Prostate gland (tissue), 2 donors: ENCODE results near the gene TMTC4. TPM values are rescaled to one million over a fixed set of nuclear protein-coding genes. Genes with fewer than 3 reads are reported as not detected.

Source experiments
- DNase-seq: peaks from one replicate; pipeline ENCODE4 v3.0.0-alpha.2; 2019; ENCODE audit warnings: low spot score
- H3K27ac ChIP-seq, 2 donors: fragments of 200-600 bp; sonication (generic); 2 replicates each; pipeline ENCODE4 v1.5.1; 2017 to 2019
- H3K27me3 ChIP-seq: fragments of 200-600 bp; sonication (generic); replicated peaks from 2 replicates; pipeline ENCODE4 v1.5.1; 2019; ENCODE audit not compliant: insufficient read depth
- H3K36me3 ChIP-seq, 2 donors: fragments of 200-600 bp; sonication (generic); 1 replicate in 1 of 2; 2 replicates in 1 of 2; pipeline versions ENCODE4 v1.5.1 to v1.8.1; 2017 to 2019
- H3K4me1 ChIP-seq: fragments of 200-600 bp; sonication (generic); replicated peaks from 2 replicates; pipeline ENCODE4 v1.5.1; 2019
- H3K4me3 ChIP-seq, 2 donors: fragments of 200-600 bp; sonication (generic); 2 replicates each; pipeline ENCODE4 v1.5.1; 2017 to 2019
- H3K9me3 ChIP-seq: fragments of 200-600 bp; sonication (generic); 2 replicates; pipeline ENCODE4 v1.5.1; 2017
- POLR2A ChIP-seq: fragments of 450-650 bp; IDR thresholded peaks from one replicate; pipeline ENCODE4 v1.6.1; 2016; ENCODE audit warnings: antibody characterized with exemption, mild to moderate bottlenecking
- POLR2AphosphoS5 ChIP-seq: sonication (generic); formaldehyde crosslinking; IDR thresholded peaks from one replicate; pipeline ENCODE4 v1.6.1; 2017; ENCODE audit warnings: antibody characterized with exemption
- WGBS: methylation state at CpG from one replicate; pipeline ENCODE4 v1.1.5; 2018; 5-methylcytosine and 5-hydroxymethylcytosine counted together
- intact Hi-C: fragments of 100-400 bp; cut with DNase I; formaldehyde crosslinking; loops from one replicate; pipeline ENCODE4 v1.14.2; 2022
- total RNA-seq, 2 donors: library from RNA; depleted of rRNA; stranded (reverse); fragments of >200 nt; gene quantifications; one replicate each; pipeline ENCODE4 v1.1.0, GENCODE V29; 2016
- TF ChIP-seq, protein P1 (sequence below), 4 experiments: fragments of 200-600 bp in 2 of 4; fragments of 450-650 bp in 2 of 4; sonication (generic) in 2 of 4; IDR thresholded peaks; 1 replicate in 3 of 4; 2 replicates in 1 of 4; pipeline ENCODE4 v1.5.1; 2016 to 2019; ENCODE audit warnings: antibody characterized with exemption in 4 of 4, mild to moderate bottlenecking in 2 of 4, moderate library complexity in 2 of 4

The TMTC4 gene
- total RNA-seq, 2 donors from 2014 or later = 20.2 to 22.4 TPM

DNA sequence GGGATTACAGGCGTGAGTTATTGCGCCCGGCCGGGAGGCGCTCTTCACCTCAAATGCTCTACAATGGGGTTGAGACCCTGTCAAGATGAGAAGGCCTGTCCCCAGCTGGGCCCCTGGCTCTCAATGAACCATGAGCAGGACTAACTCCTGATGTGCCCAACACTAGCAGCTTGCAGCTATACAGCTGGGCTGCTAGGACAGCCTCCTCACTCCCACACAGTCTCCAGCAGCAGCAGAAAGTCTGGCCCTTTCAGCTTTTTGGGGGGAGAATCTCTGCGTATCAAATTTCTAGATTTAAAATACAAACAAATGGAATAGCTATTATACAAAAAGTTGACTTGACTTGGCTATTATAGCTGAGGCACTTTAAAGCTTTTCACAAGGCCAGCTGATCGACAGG lies 30.2 kb downstream of the TMTC4 start:
- no peak for DNase-seq
- Histone ChIP-seq H3K27ac (no peak overlapping the region), H3K4me1 (no peaks in the 10 kb centered on the region), H3K36me3 (no peaks in the 10 kb centered on the region), H3K4me3 (no peak overlapping the region), H3K9me3 (no peaks in the 10 kb centered on the region), H3K27me3 (no peaks in the 10 kb centered on the region)
- WGBS = 77% methylated on average over 7 of the region's 7 CpGs
- TF ChIP-seq POLR2A = no peak
- TF ChIP-seq POLR2AphosphoS5 = no peak
- TF ChIP-seq, protein P1, sequence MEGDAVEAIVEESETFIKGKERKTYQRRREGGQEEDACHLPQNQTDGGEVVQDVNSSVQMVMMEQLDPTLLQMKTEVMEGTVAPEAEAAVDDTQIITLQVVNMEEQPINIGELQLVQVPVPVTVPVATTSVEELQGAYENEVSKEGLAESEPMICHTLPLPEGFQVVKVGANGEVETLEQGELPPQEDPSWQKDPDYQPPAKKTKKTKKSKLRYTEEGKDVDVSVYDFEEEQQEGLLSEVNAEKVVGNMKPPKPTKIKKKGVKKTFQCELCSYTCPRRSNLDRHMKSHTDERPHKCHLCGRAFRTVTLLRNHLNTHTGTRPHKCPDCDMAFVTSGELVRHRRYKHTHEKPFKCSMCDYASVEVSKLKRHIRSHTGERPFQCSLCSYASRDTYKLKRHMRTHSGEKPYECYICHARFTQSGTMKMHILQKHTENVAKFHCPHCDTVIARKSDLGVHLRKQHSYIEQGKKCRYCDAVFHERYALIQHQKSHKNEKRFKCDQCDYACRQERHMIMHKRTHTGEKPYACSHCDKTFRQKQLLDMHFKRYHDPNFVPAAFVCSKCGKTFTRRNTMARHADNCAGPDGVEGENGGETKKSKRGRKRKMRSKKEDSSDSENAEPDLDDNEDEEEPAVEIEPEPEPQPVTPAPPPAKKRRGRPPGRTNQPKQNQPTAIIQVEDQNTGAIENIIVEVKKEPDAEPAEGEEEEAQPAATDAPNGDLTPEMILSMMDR (IDR thresholded peaks at IDR 0.05) = no peak
- intact Hi-C loops = no loop called here

DNA sequence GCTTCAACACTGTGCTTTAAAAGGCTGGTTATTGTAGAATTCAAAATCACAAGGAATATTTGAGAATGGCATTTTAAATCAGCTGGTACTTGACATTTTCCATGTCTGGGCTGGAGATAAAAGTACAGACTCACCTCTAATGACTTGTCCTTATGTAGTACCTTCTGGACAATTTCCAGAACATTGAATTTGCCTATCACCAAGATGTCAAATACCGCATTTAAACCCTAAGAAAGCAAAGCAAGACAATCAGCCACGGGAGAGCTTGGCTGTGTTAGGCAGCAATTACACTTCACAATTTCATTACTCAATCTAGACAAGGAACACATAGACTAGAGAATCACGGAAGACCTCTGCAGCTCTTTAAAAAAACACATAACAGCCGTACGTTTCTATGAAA lies 36.8 kb downstream of the TMTC4 start:
- no peak overlapping the region for H3K4me3 ChIP-seq
- WGBS = 83% methylated on average over 5 of the region's 5 CpGs
- H3K4me1 ChIP-seq = no peaks in the 10 kb centered on the region
- H3K27me3 ChIP-seq = no peaks in the 10 kb centered on the region
- no peak for DNase-seq
- no peaks in the 10 kb centered on the region for H3K36me3 ChIP-seq
- TF ChIP-seq, protein P1 (IDR thresholded peaks at IDR 0.05) = no peak
- no peak for TF ChIP-seq POLR2AphosphoS5
- TF ChIP-seq POLR2A = no peak
- no peaks in the 10 kb centered on the region for H3K9me3 ChIP-seq
- intact Hi-C loops = no loop called here
- H3K27ac ChIP-seq = no peak overlapping the region

DNA sequence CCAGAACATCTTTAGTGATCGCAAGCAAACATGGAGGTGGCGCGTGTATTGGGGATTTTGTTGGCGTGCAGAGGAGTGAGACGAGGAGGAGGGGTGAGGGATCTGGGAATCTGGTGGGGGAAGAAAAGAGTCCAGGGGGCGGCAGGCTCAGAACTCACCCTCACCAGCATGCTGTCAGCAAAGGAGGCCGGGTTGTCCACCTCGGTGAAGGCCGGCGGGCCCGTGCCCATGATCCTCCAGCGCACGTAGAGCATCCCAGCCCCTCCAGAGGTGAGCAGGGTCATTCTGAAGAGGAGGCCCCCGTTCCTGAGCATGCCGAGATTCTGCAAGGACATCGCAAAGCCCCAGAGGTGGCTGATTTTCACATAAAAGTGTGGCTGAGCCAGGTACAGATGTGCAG lies 37.2 kb downstream of the TMTC4 start:
- TF ChIP-seq, protein P1 (IDR thresholded peaks at IDR 0.05) = no peak
- TF ChIP-seq POLR2AphosphoS5 (no peak), POLR2A (no peak)
- Histone ChIP-seq H3K9me3 (no peaks in the 10 kb centered on the region), H3K4me3 (no peak overlapping the region), H3K4me1 (no peaks in the 10 kb centered on the region), H3K36me3 (no peaks in the 10 kb centered on the region), H3K27ac (no peak overlapping the region), H3K27me3 (no peaks in the 10 kb centered on the region)
- intact Hi-C loops = no loop called here
- no peak for DNase-seq
- WGBS = 95% methylated on average over 16 of the region's 16 CpGs

DNA sequence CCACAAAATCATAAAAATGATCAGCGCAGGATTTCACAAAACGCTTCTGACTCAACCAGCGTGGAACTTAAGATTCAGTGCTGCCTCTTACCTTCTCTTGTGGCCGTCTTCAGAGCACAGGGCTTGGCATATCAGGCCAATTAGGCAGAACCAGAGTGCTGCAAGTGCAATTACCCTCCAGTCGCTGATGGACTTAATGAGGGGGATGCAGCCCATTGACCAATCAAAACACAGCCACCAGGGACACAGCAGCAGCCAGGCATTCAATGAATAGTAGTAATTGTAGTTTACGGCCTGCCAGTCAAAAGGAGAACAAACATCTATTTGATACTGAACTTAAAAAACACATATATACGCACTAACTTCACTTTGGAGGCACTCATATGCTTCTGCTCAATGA lies 38.2 kb downstream of the TMTC4 start:
- Histone ChIP-seq H3K36me3 (no peaks in the 10 kb centered on the region), H3K9me3 (no peaks in the 10 kb centered on the region), H3K4me1 (no peaks in the 10 kb centered on the region), H3K27me3 (no peaks in the 10 kb centered on the region), H3K4me3 (no peak overlapping the region), H3K27ac (no peak overlapping the region)
- no peak for DNase-seq
- intact Hi-C loops = no loop called here
- no peak for TF ChIP-seq POLR2A
- TF ChIP-seq, protein P1 (IDR thresholded peaks at IDR 0.05) = no peak
- 83% methylated on average over 7 of the region's 7 CpGs for WGBS

DNA sequence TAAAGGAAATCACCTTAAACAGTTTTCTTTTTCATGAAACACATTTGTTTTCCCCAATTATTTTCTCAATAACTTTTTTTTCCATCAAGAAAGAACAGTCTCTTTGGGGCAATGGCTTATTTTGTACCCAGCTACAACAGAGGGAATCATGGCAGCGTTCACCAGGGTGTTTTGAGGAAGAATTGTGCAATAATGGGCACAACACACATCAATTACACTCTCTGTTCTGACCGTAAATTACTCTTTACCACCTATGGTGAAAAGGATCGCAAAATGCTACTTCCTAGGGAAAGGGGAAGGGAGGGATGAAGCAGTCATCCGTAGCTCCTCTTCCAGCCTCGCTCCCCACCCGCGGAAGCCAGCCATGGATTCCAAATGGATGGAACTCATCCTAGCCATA lies 38.6 kb downstream of the TMTC4 start:
- Histone ChIP-seq H3K27me3 (no peaks in the 10 kb centered on the region), H3K27ac (no peak overlapping the region), H3K9me3 (no peaks in the 10 kb centered on the region), H3K4me1 (no peaks in the 10 kb centered on the region), H3K36me3 (no peaks in the 10 kb centered on the region), H3K4me3 (no peak overlapping the region)
- WGBS = 65% methylated on average over 7 of the region's 7 CpGs
- TF ChIP-seq POLR2AphosphoS5 = no peak
- no peak for TF ChIP-seq POLR2A
- TF ChIP-seq, protein P1 (IDR thresholded peaks at IDR 0.05) = no peak
- intact Hi-C loops = no loop called here
- no peak for DNase-seq
